Testis (tissue), 3 donors: ENCODE data around the gene CELF5. TPM values are rescaled to one million over a fixed set of nuclear protein-coding genes. Genes with fewer than 3 reads are reported as not detected.
"Not testable (repeated sequence)": the region's sequence is repeated elsewhere in the genome, so short reads cannot be mapped to it uniquely, and the experiment has no call there.

Source experiments
- DNase-seq: peaks from one replicate; pipeline ENCODE4 v3.0.0-alpha.2; 2019
- H3K27ac ChIP-seq, 2 donors: fragments of 200-600 bp; sonication (generic); one replicate each; pipeline ENCODE4 v1.5.1; 2019
- H3K27me3 ChIP-seq: fragments of 200-600 bp; sonication (generic); one replicate; pipeline ENCODE4 v1.5.1; 2019
- H3K36me3 ChIP-seq: fragments of 200-600 bp; sonication (generic); one replicate; pipeline ENCODE4 v1.5.1; 2017; ENCODE audit warnings: low read depth; ENCODE audit errors: missing control alignments
- H3K4me1 ChIP-seq: fragments of 200-600 bp; sonication (generic); one replicate; pipeline ENCODE4 v1.5.1; 2019
- H3K4me3 ChIP-seq, 2 donors: fragments of 200-600 bp; sonication (generic); one replicate each; pipeline ENCODE4 v1.5.1; 2017 to 2019
- H3K9me3 ChIP-seq: fragments of 200-600 bp; sonication (generic); one replicate; pipeline ENCODE4 v1.5.1; 2017
- CTCF ChIP-seq, 3 experiments: fragments of 450-650 bp in 2 of 3; fragments of 200-600 bp in 1 of 3; sonication (generic) in 1 of 3; IDR thresholded peaks; one replicate each; pipeline ENCODE4 v1.5.1; 2016 to 2019; ENCODE audit warnings: antibody characterized with exemption in 3 of 3, mild to moderate bottlenecking in 2 of 3, moderate library complexity in 1 of 3
- POLR2A ChIP-seq: fragments of 450-650 bp; IDR thresholded peaks from one replicate; pipeline ENCODE4 v1.6.1; 2017; ENCODE audit warnings: antibody characterized with exemption, mild to moderate bottlenecking, moderate library complexity
- WGBS, 2 donors: methylation state at CpG; one replicate each; pipeline ENCODE4 v1.1.5; 2018; 5-methylcytosine and 5-hydroxymethylcytosine counted together
- intact Hi-C: fragments of 100-400 bp; cut with DNase I; formaldehyde crosslinking; loops from one replicate; pipeline ENCODE4 v1.15.1; 2023; ENCODE audit warnings: low total_unique reads
- polyA plus RNA-seq: library from polyadenylated mRNA; stranded (reverse); fragments of 350-450 nt; fragmentation: Illumina TruSeq; extraction: RNeasy Lipid Tissue Mini Kit (QIAGEN cat#74804); gene quantifications from one replicate; pipeline ENCODE4 v1.2.3, GENCODE V29; 2014; ENCODE audit warnings: low read depth, low replicate concordance; ENCODE audit not compliant: insufficient read depth
- total RNA-seq, 2 donors: library from RNA; depleted of rRNA; stranded (reverse); fragments of >200 nt; gene quantifications; one replicate each; pipeline ENCODE4 v1.2.3, GENCODE V29; 2016

Gene CELF5
- total and polyA plus RNA-seq, 3 donors from 2014 or later = 3.1 to 8.7 (median 6.6) TPM

GRCh38 chr19:3202346-3202745 is 22.1 kb upstream of the CELF5 start:
- Histone ChIP-seq H3K4me1 (no peaks in the 10 kb centered on the region), H3K36me3 (no peaks in the 10 kb centered on the region), H3K4me3 (no peak overlapping the region), H3K9me3 (no peaks in the 10 kb centered on the region), H3K27ac (no peak overlapping the region), H3K27me3 (no peaks in the 10 kb centered on the region)
- DNase-seq = no peak
- intact Hi-C loops = no loop called here
- 75 to 85% methylated on average over 2 to 12 of the region's 12 CpGs for WGBS, 2 donors
- TF ChIP-seq CTCF (IDR thresholded peaks at IDR 0.05) (no peak), POLR2A (no peak)

- H3K27ac ChIP-seq, H3K27me3 ChIP-seq, intact Hi-C loops, H3K36me3 ChIP-seq, DNase-seq, H3K4me1 ChIP-seq, H3K9me3 ChIP-seq, H3K4me3 ChIP-seq: not testable (repeated sequence)
- WGBS, 2 donors = 92 to 95% methylated on average over 7 of the region's 7 CpGs
These were observed 21.6 kb upstream of the CELF5 start for GRCh38 chr19:3202895-3203294.

GRCh38 chr19:3203805-3204645 is 20.4 kb upstream of the CELF5 start:
- no peak overlapping the region for H3K27ac ChIP-seq
- intact Hi-C loops = no loop called here
- no peak for DNase-seq
- H3K4me3 ChIP-seq = no peak overlapping the region
- H3K36me3 ChIP-seq = no peaks in the 10 kb centered on the region
- H3K27me3 ChIP-seq = no peaks in the 10 kb centered on the region
- no peak for TF ChIP-seq POLR2A
- TF ChIP-seq CTCF (IDR thresholded peaks at IDR 0.05) = no peak
- H3K9me3 ChIP-seq = no peaks in the 10 kb centered on the region
- WGBS, 2 donors = 92 to 93% methylated on average over 26 to 30 of the region's 43 CpGs
- no peaks in the 10 kb centered on the region for H3K4me1 ChIP-seq

- intact Hi-C loops = no loop called here
- Histone ChIP-seq H3K9me3 (no peaks in the 10 kb centered on the region), H3K27ac (no peak overlapping the region), H3K4me3 (no peak overlapping the region), H3K36me3 (no peaks in the 10 kb centered on the region), H3K27me3 (no peaks in the 10 kb centered on the region), H3K4me1 (no peaks in the 10 kb centered on the region)
- TF ChIP-seq CTCF (IDR thresholded peaks at IDR 0.05) = no peak
- no peak for TF ChIP-seq POLR2A
- 93 to 100% methylated on average over 5 to 35 of the region's 35 CpGs for WGBS, 2 donors
- no peak for DNase-seq
These were observed 19.7 kb upstream of the CELF5 start for GRCh38 chr19:3204646-3205275.

- H3K4me1 ChIP-seq = no peaks in the 10 kb centered on the region
- no peak overlapping the region for H3K27ac ChIP-seq
- no peak for TF ChIP-seq POLR2A
- no peak for TF ChIP-seq CTCF (IDR thresholded peaks at IDR 0.05)
- intact Hi-C loops = no loop called here
- no peaks in the 10 kb centered on the region for H3K36me3 ChIP-seq
- no peak for DNase-seq
- H3K4me3 ChIP-seq = no peak overlapping the region
- H3K9me3 ChIP-seq = no peaks in the 10 kb centered on the region
- WGBS, 2 donors = 95 to 97% methylated on average over 9 to 28 of the region's 28 CpGs
- H3K27me3 ChIP-seq = no peaks in the 10 kb centered on the region
These were observed 18.1 kb upstream of the CELF5 start for GRCh38 chr19:3206216-3206953.
